Activated CD4-positive, CD25-positive, alpha-beta regulatory T cell treated with anti-CD3 and anti-CD28 coated beads, Interleukin-2, amount 50 U/mL, for 72 hours (primary cell): ENCODE measurements around the gene BRF1.

Experiments used
- DNase-seq: peaks from one replicate; pipeline ENCODE4 v3.0.0; 2021

Gene BRF1

GRCh38 chr14:105207460-105207901 is 93.3 kb downstream of the BRF1 start:
- no peak for DNase-seq

GRCh38 chr14:105206873-105207272 is 93.9 kb downstream of the BRF1 start:
- no peak for DNase-seq

GRCh38 chr14:105205673-105206208 is 95.1 kb downstream of the BRF1 start:
- DNase-seq, result no peak

- no peak for DNase-seq
Measured at GRCh38 chr14:105204931-105205672, 95.7 kb downstream of the BRF1 start.

- no peak for DNase-seq
Measured at GRCh38 chr14:105204206-105204930, 96.4 kb downstream of the BRF1 start.

- DNase-seq, result no peak
Measured at GRCh38 chr14:105203701-105204100, 97.1 kb downstream of the BRF1 start.

GRCh38 chr14:105203057-105203531 is 97.7 kb downstream of the BRF1 start:
- DNase-seq, result peak; percentile 76

- peak; percentile 47 for DNase-seq
Measured at GRCh38 chr14:105201925-105202513, 98.8 kb downstream of the BRF1 start.

GRCh38 chr14:105201156-105201924 is 99.5 kb downstream of the BRF1 start:
- DNase-seq, result no peak

GRCh38 chr14:105200641-105201040 is 100.2 kb downstream of the BRF1 start:
- no peak for DNase-seq

GRCh38 chr14:105200074-105200473 is 100.7 kb downstream of the BRF1 start:
- no peak for DNase-seq

- no peak for DNase-seq
Measured at GRCh38 chr14:105199093-105199492, 101.7 kb downstream of the BRF1 start.

- DNase-seq, result no peak
Measured at GRCh38 chr14:105198588-105198987, 102.2 kb downstream of the BRF1 start.

- DNase-seq, result no peak
Measured at GRCh38 chr14:105197211-105197641, 103.6 kb downstream of the BRF1 start.

GRCh38 chr14:105196265-105196960 is 104.4 kb downstream of the BRF1 start:
- no peak for DNase-seq

- DNase-seq, result no peak
Measured at GRCh38 chr14:105195522-105196264, 105.1 kb downstream of the BRF1 start.

- DNase-seq, result no peak
Measured at GRCh38 chr14:105195051-105195450, 105.8 kb downstream of the BRF1 start.

GRCh38 chr14:105193916-105194782 is 106.7 kb downstream of the BRF1 start:
- no peak for DNase-seq

- DNase-seq, result no peak
Measured at GRCh38 chr14:105192866-105193731, 107.7 kb downstream of the BRF1 start.
